HG03575 (cell line): ENCODE measurements around the gene ABCF3.

Source experiments
- ATAC-seq: cut with Tn5 transposase; IDR thresholded peaks from one replicate; pipeline ENCODE4 v1.9.1; 2021; ENCODE audit not compliant: unreplicated experiment, insufficient number of reproducible peaks, low FRiP score; ENCODE audit errors: extremely low read depth

The ABCF3 gene

GRCh38 chr3:184240384-184241140 is 54.6 kb downstream of the ABCF3 start:
- ATAC-seq: no peak

GRCh38 chr3:184241141-184241446 is 55.1 kb downstream of the ABCF3 start:
- no peak for ATAC-seq

GRCh38 chr3:184241447-184242296 is 55.7 kb downstream of the ABCF3 start:
- no peak for ATAC-seq

- ATAC-seq: no peak
Measured at GRCh38 chr3:184242297-184242685, 56.3 kb downstream of the ABCF3 start.
